SK-N-SH treated with all-trans-retinoic acid at 6 μM for 48 hours (cell line): ENCODE data around the gene PAX3.

Experiments used
- ATAC-seq: fragments of 200-7000 bp; cut with Tn5 transposase; 3 replicates; pipeline ENCODE4 v1.9.1; 2020; ENCODE audit warnings: mild to moderate bottlenecking, moderate library complexity
- ARNTL ChIP-seq: fragments of 450-650 bp; formaldehyde crosslinking; IDR thresholded peaks from 2 replicates; pipeline ENCODE4 v1.5.0; 2020; ENCODE audit warnings: low read depth, mild to moderate bottlenecking, moderate library complexity, borderline replicate concordance
- BACH2 ChIP-seq: fragments of 250-450 bp; sonication (Bioruptor Pico); IDR thresholded peaks from 2 replicates; pipeline ENCODE4 v1.9.0; 2021; ENCODE audit warnings: mild to moderate bottlenecking, borderline replicate concordance
- CSDC2 ChIP-seq: fragments of 250-450 bp; sonication (Bioruptor Pico); IDR thresholded peaks from 2 replicates; pipeline ENCODE4 v1.5.0; 2020; ENCODE audit warnings: mild to moderate bottlenecking, moderate library complexity
- ESRRG ChIP-seq: fragments of 250-450 bp; sonication (Bioruptor Pico); IDR thresholded peaks from 2 replicates; pipeline ENCODE4 v1.6.1; 2021; ENCODE audit warnings: mild to moderate bottlenecking
- GLIS3 ChIP-seq: fragments of 250-450 bp; sonication (Bioruptor Pico); IDR thresholded peaks from 2 replicates; pipeline ENCODE4 v1.5.0; 2020; ENCODE audit warnings: mild to moderate bottlenecking, moderate library complexity
- ISL1 ChIP-seq: fragments of 250-450 bp; sonication (Bioruptor Pico); IDR thresholded peaks from 2 replicates; pipeline ENCODE4 v2.1.2; 2022; ENCODE audit warnings: mild to moderate bottlenecking, moderate library complexity
- OSR1 ChIP-seq: fragments of 250-450 bp; sonication (Bioruptor Pico); IDR thresholded peaks from 2 replicates; pipeline ENCODE4 v1.8.0; 2022; ENCODE audit warnings: moderate library complexity, mild to moderate bottlenecking, inconsistent platforms
- PPARA ChIP-seq: fragments of 250-450 bp; sonication (Bioruptor Pico); IDR thresholded peaks from 2 replicates; pipeline ENCODE4 v1.5.0; 2020; ENCODE audit warnings: mild to moderate bottlenecking, borderline replicate concordance
- RARB ChIP-seq: fragments of 250-450 bp; sonication (Bioruptor Pico); IDR thresholded peaks from 2 replicates; pipeline ENCODE4 v1.8.0; 2021; ENCODE audit warnings: mild to moderate bottlenecking, moderate library complexity
- SNAI2 ChIP-seq: fragments of 250-450 bp; sonication (Bioruptor Pico); IDR thresholded peaks from 2 replicates; pipeline ENCODE4 v1.5.0; 2020; ENCODE audit warnings: mild to moderate bottlenecking, moderate library complexity
- TCF4 ChIP-seq: fragments of 250-450 bp; sonication (Bioruptor Pico); IDR thresholded peaks from 2 replicates; pipeline ENCODE4 v1.8.0; 2021; ENCODE audit warnings: mild to moderate bottlenecking, moderate library complexity, borderline replicate concordance
- TOX ChIP-seq: fragments of 250-450 bp; sonication (Bioruptor Pico); IDR thresholded peaks from 2 replicates; pipeline ENCODE4 v1.8.0; 2021; ENCODE audit warnings: mild to moderate bottlenecking, moderate library complexity, borderline replicate concordance
- ZFP3 ChIP-seq: fragments of 250-450 bp; sonication (Bioruptor Pico); IDR thresholded peaks from 2 replicates; pipeline ENCODE4 v1.5.0; 2020; ENCODE audit warnings: mild to moderate bottlenecking, moderate library complexity
- ZNF565 ChIP-seq: fragments of 450-650 bp; formaldehyde crosslinking; conservative IDR thresholded peaks from 2 replicates; pipeline ENCODE4 v1.5.0; 2020; ENCODE audit warnings: low read depth, mild to moderate bottlenecking, moderate library complexity
- ZNF8 ChIP-seq: fragments of 450-650 bp; formaldehyde crosslinking; IDR thresholded peaks from 2 replicates; pipeline ENCODE4 v1.5.0; 2020; ENCODE audit warnings: mild to moderate bottlenecking, moderate library complexity
- TF ChIP-seq, protein P1 (sequence below): fragments of 250-450 bp; sonication (Bioruptor Pico); IDR thresholded peaks from 2 replicates; pipeline ENCODE4 v1.5.1; 2021; ENCODE audit warnings: mild to moderate bottlenecking, moderate library complexity
- TF ChIP-seq, protein P2 (sequence below): fragments of 250-450 bp; sonication (Bioruptor Pico); IDR thresholded peaks from 2 replicates; pipeline ENCODE4 v1.8.0; 2021; ENCODE audit warnings: low read depth, mild to moderate bottlenecking, moderate library complexity, borderline replicate concordance
- TF ChIP-seq, protein P3 (sequence below): fragments of 250-450 bp; sonication (Bioruptor Pico); IDR thresholded peaks from 2 replicates; pipeline ENCODE4 v1.8.0; 2020; ENCODE audit warnings: mild to moderate bottlenecking, moderate library complexity, borderline replicate concordance
- TF ChIP-seq, protein P4 (sequence below): fragments of 250-450 bp; sonication (Bioruptor Pico); IDR thresholded peaks from 2 replicates; pipeline ENCODE4 v1.5.0; 2020; ENCODE audit warnings: mild to moderate bottlenecking, moderate library complexity

Gene PAX3

DNA sequence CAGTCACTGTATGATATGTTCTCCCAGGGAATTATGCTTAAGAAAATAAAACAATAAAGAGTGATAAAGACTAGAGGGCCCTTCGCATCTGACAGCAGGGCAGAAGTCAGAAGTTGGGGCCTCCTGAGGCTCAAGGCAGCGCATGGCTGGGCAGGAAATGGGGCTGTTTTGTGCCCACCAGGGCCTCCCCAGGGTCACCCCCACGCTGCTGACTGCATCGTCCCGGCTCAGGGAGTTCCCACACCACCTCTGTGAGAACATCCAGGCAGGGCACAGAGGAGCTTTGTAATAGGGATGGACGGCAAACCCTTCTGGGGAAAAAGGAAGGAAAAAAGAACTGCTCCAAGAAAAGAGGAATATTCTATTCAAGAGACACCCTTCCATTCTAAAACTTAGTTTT, 41.2 kb downstream of the PAX3 start:
- ATAC-seq, result no peak

DNA sequence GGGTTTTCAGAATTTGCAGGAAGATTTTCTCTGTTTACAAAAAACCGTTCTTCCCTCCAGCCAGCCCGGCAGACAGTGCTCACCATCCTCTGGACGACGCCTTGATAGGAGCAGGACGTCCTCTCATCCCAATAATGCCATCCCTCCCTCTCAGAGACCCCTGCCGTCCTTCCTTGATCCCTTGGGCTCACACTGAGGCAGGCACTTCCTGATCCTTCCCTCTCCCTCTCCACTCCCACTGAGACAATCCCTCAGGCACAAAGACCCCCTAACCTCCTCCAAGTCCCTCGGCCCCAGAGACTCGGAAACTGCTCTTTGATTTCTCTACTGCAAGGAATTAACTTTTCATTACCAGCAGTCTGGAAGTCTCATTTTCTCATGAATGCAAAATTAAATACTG, 42.5 kb downstream of the PAX3 start:
- TF ChIP-seq ZNF8 (CRISPR knock-in tag) (no peak), OSR1 (no peak), PPARA (no peak), TCF4 (no peak), ESRRG (no peak), TOX (CRISPR knock-in tag) (no peak), GLIS3 (CRISPR knock-in tag) (no peak), CSDC2 (CRISPR knock-in tag) (no peak)
- TF ChIP-seq, protein P1, sequence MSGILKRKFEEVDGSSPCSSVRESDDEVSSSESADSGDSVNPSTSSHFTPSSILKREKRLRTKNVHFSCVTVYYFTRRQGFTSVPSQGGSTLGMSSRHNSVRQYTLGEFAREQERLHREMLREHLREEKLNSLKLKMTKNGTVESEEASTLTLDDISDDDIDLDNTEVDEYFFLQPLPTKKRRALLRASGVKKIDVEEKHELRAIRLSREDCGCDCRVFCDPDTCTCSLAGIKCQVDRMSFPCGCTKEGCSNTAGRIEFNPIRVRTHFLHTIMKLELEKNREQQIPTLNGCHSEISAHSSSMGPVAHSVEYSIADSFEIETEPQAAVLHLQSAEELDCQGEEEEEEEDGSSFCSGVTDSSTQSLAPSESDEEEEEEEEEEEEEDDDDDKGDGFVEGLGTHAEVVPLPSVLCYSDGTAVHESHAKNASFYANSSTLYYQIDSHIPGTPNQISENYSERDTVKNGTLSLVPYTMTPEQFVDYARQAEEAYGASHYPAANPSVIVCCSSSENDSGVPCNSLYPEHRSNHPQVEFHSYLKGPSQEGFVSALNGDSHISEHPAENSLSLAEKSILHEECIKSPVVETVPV (CRISPR knock-in tag), result no peak
- TF ChIP-seq, protein P2, sequence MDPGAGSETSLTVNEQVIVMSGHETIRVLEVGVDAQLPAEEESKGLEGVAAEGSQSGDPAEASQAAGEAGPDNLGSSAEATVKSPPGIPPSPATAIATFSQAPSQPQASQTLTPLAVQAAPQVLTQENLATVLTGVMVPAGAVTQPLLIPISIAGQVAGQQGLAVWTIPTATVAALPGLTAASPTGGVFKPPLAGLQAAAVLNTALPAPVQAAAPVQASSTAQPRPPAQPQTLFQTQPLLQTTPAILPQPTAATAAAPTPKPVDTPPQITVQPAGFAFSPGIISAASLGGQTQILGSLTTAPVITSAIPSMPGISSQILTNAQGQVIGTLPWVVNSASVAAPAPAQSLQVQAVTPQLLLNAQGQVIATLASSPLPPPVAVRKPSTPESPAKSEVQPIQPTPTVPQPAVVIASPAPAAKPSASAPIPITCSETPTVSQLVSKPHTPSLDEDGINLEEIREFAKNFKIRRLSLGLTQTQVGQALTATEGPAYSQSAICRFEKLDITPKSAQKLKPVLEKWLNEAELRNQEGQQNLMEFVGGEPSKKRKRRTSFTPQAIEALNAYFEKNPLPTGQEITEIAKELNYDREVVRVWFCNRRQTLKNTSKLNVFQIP (CRISPR knock-in tag), result no peak
- TF ChIP-seq, protein P3, sequence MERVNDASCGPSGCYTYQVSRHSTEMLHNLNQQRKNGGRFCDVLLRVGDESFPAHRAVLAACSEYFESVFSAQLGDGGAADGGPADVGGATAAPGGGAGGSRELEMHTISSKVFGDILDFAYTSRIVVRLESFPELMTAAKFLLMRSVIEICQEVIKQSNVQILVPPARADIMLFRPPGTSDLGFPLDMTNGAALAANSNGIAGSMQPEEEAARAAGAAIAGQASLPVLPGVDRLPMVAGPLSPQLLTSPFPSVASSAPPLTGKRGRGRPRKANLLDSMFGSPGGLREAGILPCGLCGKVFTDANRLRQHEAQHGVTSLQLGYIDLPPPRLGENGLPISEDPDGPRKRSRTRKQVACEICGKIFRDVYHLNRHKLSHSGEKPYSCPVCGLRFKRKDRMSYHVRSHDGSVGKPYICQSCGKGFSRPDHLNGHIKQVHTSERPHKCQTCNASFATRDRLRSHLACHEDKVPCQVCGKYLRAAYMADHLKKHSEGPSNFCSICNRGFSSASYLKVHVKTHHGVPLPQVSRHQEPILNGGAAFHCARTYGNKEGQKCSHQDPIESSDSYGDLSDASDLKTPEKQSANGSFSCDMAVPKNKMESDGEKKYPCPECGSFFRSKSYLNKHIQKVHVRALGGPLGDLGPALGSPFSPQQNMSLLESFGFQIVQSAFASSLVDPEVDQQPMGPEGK, result no peak
- TF ChIP-seq, all 23 proteins: peak for 0
- no peak for ATAC-seq

More for the DNA sequence above, 41.2 kb downstream of the PAX3 start:
- TF ChIP-seq ZFP3 (CRISPR knock-in tag) (no peak), RARB (CRISPR knock-in tag) (no peak), ZNF8 (CRISPR knock-in tag) (no peak), BACH2 (CRISPR knock-in tag) (no peak), TOX (CRISPR knock-in tag) (no peak), GLIS3 (CRISPR knock-in tag) (no peak), TCF4 (no peak)
- TF ChIP-seq, protein P2 (CRISPR knock-in tag), result no peak
- TF ChIP-seq, protein P3, result no peak

DNA sequence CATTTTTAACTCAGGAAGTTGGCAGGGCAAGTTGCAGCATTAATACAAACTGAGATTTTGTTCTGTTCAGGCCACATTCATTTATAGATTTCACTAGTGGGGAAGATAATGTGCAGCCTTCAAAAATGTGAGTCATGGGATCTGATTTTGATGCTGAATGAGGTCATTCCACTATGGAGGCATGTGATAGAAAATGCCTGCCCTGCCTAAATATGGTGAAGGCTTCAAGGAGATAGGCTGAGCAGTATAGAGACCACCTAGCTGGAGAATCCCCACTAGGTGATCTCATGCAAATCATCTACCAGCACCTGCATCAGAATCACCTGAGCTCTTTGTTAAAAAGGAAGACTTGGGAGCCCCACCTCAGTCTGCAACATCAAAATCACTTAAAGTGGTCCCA, 43.7 kb downstream of the PAX3 start:
- no peak for TF ChIP-seq ISL1 (CRISPR knock-in tag)
- TF ChIP-seq, protein P4, sequence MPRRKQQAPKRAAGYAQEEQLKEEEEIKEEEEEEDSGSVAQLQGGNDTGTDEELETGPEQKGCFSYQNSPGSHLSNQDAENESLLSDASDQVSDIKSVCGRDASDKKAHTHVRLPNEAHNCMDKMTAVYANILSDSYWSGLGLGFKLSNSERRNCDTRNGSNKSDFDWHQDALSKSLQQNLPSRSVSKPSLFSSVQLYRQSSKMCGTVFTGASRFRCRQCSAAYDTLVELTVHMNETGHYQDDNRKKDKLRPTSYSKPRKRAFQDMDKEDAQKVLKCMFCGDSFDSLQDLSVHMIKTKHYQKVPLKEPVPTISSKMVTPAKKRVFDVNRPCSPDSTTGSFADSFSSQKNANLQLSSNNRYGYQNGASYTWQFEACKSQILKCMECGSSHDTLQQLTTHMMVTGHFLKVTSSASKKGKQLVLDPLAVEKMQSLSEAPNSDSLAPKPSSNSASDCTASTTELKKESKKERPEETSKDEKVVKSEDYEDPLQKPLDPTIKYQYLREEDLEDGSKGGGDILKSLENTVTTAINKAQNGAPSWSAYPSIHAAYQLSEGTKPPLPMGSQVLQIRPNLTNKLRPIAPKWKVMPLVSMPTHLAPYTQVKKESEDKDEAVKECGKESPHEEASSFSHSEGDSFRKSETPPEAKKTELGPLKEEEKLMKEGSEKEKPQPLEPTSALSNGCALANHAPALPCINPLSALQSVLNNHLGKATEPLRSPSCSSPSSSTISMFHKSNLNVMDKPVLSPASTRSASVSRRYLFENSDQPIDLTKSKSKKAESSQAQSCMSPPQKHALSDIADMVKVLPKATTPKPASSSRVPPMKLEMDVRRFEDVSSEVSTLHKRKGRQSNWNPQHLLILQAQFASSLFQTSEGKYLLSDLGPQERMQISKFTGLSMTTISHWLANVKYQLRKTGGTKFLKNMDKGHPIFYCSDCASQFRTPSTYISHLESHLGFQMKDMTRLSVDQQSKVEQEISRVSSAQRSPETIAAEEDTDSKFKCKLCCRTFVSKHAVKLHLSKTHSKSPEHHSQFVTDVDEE (CRISPR knock-in tag), result no peak
- no peak for TF ChIP-seq SNAI2
- TF ChIP-seq TOX (CRISPR knock-in tag), result no peak
- TF ChIP-seq BACH2 (CRISPR knock-in tag), result no peak
- no peak for TF ChIP-seq ARNTL (CRISPR knock-in tag)
- TF ChIP-seq ZNF565 (CRISPR knock-in tag), result no peak
- no peak for TF ChIP-seq RARB (CRISPR knock-in tag)
- TF ChIP-seq ESRRG, result no peak
- TF ChIP-seq TCF4, result no peak
- TF ChIP-seq, all 23 proteins: peak for 0
- ATAC-seq, result no peak
